Measurements from ENCODE around the gene ACVR1C. TPM values are rescaled to one million over a fixed set of nuclear protein-coding genes. Genes with fewer than 3 reads are reported as not detected.
A peak's percentile ranks its signal among the peaks of the same experiment; 100 is the strongest.

Gene ACVR1C
- total RNA-seq = 10 to 100 TPM in 1 of 3 donors, 1 to 10 TPM in 2; 5.9 to 41.4 (median 8.0) TPM

DNA sequence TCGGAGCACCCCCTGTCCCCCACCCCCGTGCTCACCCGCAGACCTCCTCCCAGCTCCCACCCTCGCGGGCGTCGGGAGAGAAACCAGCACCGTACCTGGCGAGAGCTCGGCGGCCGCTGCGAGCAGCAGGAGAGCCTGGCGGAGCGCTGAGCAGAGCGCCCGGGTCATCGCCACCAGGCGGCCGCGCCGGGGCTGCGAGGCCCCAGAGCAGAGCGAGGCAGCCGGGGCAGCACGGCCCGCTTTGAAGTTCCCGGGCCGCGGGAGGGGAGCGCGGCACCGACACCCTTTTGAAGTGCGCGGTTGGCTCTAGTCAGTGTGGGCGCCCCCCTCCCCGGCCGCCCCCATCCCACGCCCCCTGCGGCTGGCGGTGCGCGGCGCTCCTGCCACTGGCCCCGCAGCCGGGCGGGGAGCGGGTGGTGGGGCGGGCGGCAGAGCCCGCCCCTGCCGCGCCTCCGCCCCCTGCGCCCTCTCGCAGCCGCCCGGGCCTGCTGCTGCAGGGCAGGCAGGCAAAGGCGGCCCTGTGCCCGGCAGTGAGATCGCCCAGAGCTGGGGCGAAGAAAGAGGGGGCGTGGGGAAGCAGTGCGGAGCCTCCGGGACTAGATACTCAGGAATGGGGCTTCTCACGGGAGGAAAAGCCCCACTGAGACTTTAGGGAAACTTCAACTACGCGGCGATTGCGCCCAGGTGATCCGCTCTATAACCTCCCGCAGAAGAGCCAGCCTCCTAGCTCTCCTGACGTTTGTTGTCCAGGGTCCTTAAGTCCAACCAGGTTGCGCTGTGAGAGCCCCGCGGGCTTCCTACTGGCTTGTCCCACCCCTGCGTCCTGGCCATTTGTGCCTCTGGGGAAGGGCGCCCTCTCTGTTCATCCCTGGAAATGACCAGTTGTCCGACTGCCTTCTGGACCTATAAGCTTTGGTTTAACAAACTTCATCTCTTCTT is at the start of gene ACVR1C:
Gene ACVR1C (minus strand): TSS at position 388 of the 939 bp plus-strand sequence. CDS start 220 bp downstream, at position 168.
- Histone ChIP-seq H3K27ac (no peak within 1 kb of the TSS), H3K27me3 (no peaks in the 10 kb centered on the region), H3K36me3 (no peaks in the 10 kb centered on the region), H3K9me3 (no peaks in the 10 kb centered on the region), H3K4me1 (no peaks in the 10 kb centered on the region), H3K4me3 (peak within 1 kb of the TSS; percentile 47 to 72 (median 61))
- DNase-seq (ENCODE audit: low spot score in 2 of 2) = peak in 1 of 2 donors; percentile 59
- TF ChIP-seq, protein P1, sequence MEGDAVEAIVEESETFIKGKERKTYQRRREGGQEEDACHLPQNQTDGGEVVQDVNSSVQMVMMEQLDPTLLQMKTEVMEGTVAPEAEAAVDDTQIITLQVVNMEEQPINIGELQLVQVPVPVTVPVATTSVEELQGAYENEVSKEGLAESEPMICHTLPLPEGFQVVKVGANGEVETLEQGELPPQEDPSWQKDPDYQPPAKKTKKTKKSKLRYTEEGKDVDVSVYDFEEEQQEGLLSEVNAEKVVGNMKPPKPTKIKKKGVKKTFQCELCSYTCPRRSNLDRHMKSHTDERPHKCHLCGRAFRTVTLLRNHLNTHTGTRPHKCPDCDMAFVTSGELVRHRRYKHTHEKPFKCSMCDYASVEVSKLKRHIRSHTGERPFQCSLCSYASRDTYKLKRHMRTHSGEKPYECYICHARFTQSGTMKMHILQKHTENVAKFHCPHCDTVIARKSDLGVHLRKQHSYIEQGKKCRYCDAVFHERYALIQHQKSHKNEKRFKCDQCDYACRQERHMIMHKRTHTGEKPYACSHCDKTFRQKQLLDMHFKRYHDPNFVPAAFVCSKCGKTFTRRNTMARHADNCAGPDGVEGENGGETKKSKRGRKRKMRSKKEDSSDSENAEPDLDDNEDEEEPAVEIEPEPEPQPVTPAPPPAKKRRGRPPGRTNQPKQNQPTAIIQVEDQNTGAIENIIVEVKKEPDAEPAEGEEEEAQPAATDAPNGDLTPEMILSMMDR (IDR thresholded peaks at IDR 0.05) = peak in 2 of 3 donors; percentile 32 to 37
- no peak for TF ChIP-seq POLR2A (IDR thresholded peaks at IDR 0.05)
- intact Hi-C loops (cut with DNase I; ENCODE audit: low total_unique reads) = no loop called here

DNA sequence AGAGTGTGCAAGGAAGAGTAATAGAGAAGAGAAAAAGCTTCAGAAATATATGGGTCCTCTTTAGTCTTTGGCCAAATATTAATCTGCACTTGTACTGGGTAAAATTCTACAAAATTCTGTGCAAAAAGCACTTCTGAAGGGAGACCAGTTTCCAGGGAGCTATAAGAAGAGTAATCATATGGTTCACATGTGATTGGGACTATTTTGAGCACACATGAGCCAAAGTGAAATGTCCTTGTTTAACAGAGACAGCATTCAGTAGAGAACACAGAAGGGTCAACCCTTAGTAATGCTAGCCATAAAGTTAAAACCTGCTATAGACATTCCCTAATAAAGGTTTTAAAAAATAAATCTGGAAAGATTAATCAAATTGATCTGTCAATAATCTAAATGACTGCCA is 49.3 kb upstream of the ACVR1C start:
- Histone ChIP-seq H3K27ac (no peak overlapping the region), H3K4me3 (no peak overlapping the region), H3K27me3 (no peaks in the 10 kb centered on the region), H3K36me3 (no peaks in the 10 kb centered on the region), H3K9me3 (no peaks in the 10 kb centered on the region), H3K4me1 (no peaks in the 10 kb centered on the region)
- TF ChIP-seq, protein P1 (IDR thresholded peaks at IDR 0.05) = no peak
- TF ChIP-seq POLR2A (IDR thresholded peaks at IDR 0.05) = no peak
- TF ChIP-seq POLR2AphosphoS5 (IDR thresholded peaks at IDR 0.05) = no peak
- intact Hi-C loops (cut with DNase I; ENCODE audit: low total_unique reads) = no loop called here
- DNase-seq (ENCODE audit: low spot score in 2 of 2) = no peak

DNA sequence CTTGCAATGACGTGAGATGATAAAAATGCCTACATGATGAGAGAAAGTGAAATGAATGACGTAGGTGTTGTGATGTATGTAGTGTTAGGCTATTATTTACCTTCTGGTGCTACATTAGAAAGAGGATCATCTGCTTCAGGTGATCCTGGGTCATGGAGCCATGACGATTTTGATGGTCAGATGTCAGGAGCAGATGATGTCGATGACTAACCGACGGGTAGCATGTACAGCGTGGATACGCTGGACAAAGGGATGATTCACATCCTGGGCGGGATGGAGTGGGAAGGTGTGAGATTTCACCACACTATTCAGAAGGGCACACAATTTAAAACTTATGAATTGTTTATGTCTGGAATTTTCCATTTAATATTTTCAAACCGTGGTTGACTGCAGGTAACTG is 43.5 kb upstream of the ACVR1C start:
- Histone ChIP-seq H3K27ac (no peak overlapping the region), H3K4me1 (no peaks in the 10 kb centered on the region), H3K9me3 (no peaks in the 10 kb centered on the region), H3K4me3 (no peak overlapping the region), H3K27me3 (no peaks in the 10 kb centered on the region), H3K36me3 (no peaks in the 10 kb centered on the region)
- intact Hi-C loops (cut with DNase I; ENCODE audit: low total_unique reads) = no loop called here
- no peak for DNase-seq (ENCODE audit: low spot score in 2 of 2)
- TF ChIP-seq POLR2AphosphoS5 (IDR thresholded peaks at IDR 0.05) (no peak), POLR2A (IDR thresholded peaks at IDR 0.05) (no peak)
- TF ChIP-seq, protein P1 (IDR thresholded peaks at IDR 0.05) = no peak

DNA sequence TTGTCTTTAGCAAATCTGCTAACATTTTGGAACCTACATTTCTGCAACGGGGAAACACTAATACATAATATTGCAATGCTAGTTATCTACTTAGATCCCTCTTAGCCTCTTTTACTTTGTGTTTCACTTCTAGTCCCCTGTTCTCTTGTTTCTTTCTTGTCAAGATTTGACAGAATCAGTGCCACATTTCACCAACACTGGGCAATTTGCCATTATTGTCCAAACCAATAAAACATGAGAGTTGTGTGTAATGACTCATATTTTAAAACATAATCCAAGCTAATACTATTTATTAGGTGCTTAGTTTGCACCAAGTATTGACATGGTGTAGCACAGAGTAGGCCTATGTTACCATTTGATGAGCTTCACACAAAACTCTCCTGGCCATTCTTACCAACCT is 33.7 kb upstream of the ACVR1C start:
- TF ChIP-seq POLR2AphosphoS5 (IDR thresholded peaks at IDR 0.05) = no peak
- TF ChIP-seq POLR2A (IDR thresholded peaks at IDR 0.05) = no peak
- TF ChIP-seq, protein P1 (IDR thresholded peaks at IDR 0.05) = no peak
- Histone ChIP-seq H3K27ac (no peak overlapping the region), H3K27me3 (no peaks in the 10 kb centered on the region), H3K36me3 (no peaks in the 10 kb centered on the region), H3K9me3 (no peaks in the 10 kb centered on the region), H3K4me1 (no peaks in the 10 kb centered on the region), H3K4me3 (no peak overlapping the region)
- intact Hi-C loops (cut with DNase I; ENCODE audit: low total_unique reads) = no loop called here
- DNase-seq (ENCODE audit: low spot score in 2 of 2) = no peak

DNA sequence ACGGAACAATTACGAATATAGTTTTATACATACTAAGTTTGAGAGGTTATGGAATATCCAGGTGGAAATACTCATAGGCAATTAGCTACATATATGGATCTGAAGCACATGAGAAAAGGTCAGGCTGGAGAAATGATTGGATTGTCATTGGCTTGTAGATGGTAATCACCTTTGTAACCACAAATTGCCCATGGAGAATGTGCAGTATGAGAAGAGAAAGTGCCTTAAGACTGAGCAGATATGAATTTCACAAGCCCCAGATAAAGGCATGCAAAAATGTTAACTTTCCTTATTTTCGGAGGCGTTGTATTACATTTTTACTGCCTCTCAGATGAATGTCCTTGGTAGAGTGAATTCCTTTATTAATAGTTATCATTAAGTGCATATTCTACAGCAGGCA is 33.1 kb upstream of the ACVR1C start:
- intact Hi-C loops (cut with DNase I; ENCODE audit: low total_unique reads) = no loop called here

More for the DNA sequence above, 33.1 kb upstream of the ACVR1C start:
- no peaks in the 10 kb centered on the region for H3K36me3 ChIP-seq
- H3K4me1 ChIP-seq = no peaks in the 10 kb centered on the region
- TF ChIP-seq POLR2A (IDR thresholded peaks at IDR 0.05) (no peak), POLR2AphosphoS5 (IDR thresholded peaks at IDR 0.05) (no peak)
- H3K9me3 ChIP-seq = no peaks in the 10 kb centered on the region
- H3K27me3 ChIP-seq = no peaks in the 10 kb centered on the region
- H3K27ac ChIP-seq = no peak overlapping the region
- H3K4me3 ChIP-seq = no peak overlapping the region
- no peak for DNase-seq (ENCODE audit: low spot score in 2 of 2)
